SK-N-SH (cell line): ENCODE data around the gene GRAMD2A. TPM values are rescaled to one million over a fixed set of nuclear protein-coding genes. Genes with fewer than 3 reads are reported as not detected.
A peak's percentile ranks its signal among the peaks of the same experiment; 100 is the strongest.

Experiments used
- CTCF ChIA-PET: fragments of 300-600, 350-600 bp; formaldehyde crosslinking; extraction: SDS; loops from one replicate; lab custom pipeline; 2021; lab: Yijun Ruan, JAX
- POLR2A ChIA-PET: fragments of 350-600 bp; sonication (Branson Sonifier 250); formaldehyde crosslinking; extraction: SDS; loops from one replicate; lab custom pipeline; 2020; ENCODE audit warnings: antibody characterized with exemption, inconsistent platforms; lab: Yijun Ruan, JAX
- DNase-seq: peaks from one replicate; pipeline ENCODE4 v3.0.0; 2012
- H2AFZ ChIP-seq: fragments of 200-600 bp; sonication (generic); 2 replicates; pipeline ENCODE4 v1.8.1; 2016; ENCODE audit warnings: antibody characterized with exemption, mild to moderate bottlenecking, low read depth
- H3F3A ChIP-seq: fragments of 200-600 bp; sonication (generic); replicated peaks from 2 replicates; pipeline ENCODE3; 2016; ENCODE audit warnings: antibody characterized with exemption, mild to moderate bottlenecking; ENCODE audit not compliant: insufficient read depth
- H3K27ac ChIP-seq, 2 experiments: fragments of 200-500 bp in 1 of 2; fragments of 200-600 bp in 1 of 2; sonication (Bioruptor generic) in 1 of 2; sonication (generic), shearing (Covaris generic) in 1 of 2; 2 replicates each; pipeline versions ENCODE4 v1.5.1 to v1.6.1; 2014 to 2016; ENCODE audit warnings: low read depth in 2 of 2, inconsistent platforms in 1 of 2, low read length in 1 of 2, mild to moderate bottlenecking in 1 of 2, mixed read lengths in 1 of 2
- H3K27me3 ChIP-seq: fragments of 200-600 bp; sonication (generic), shearing (Covaris generic); 2 replicates; pipeline ENCODE4 v1.6.1; 2016; ENCODE audit warnings: mixed run types; ENCODE audit not compliant: insufficient read depth
- H3K36me3 ChIP-seq, 2 experiments: fragments of 200-500 bp in 1 of 2; fragments of 200-600 bp in 1 of 2; sonication (Bioruptor generic) in 1 of 2; sonication (generic) in 1 of 2; replicated peaks in 1 of 2; 2 replicates each; pipeline versions ENCODE3 to v1.5.1; 2014 to 2016; ENCODE audit warnings: low read length in 1 of 2, mild to moderate bottlenecking in 1 of 2; ENCODE audit not compliant: insufficient read depth in 2 of 2, control insufficient read depth in 1 of 2
- H3K4me1 ChIP-seq, 2 experiments: fragments of 200-500 bp in 1 of 2; fragments of 200-600 bp in 1 of 2; sonication (Bioruptor generic) in 1 of 2; sonication (generic), shearing (Covaris generic) in 1 of 2; 2 replicates each; pipeline versions ENCODE4 v1.5.1 to v1.6.1; 2014 to 2016; ENCODE audit warnings: low read depth in 1 of 2, low read length in 1 of 2, mixed run types in 1 of 2; ENCODE audit not compliant: insufficient read depth in 2 of 2, control insufficient read depth in 1 of 2
- H3K4me2 ChIP-seq: fragments of 200-600 bp; sonication (generic), shearing (Covaris generic); 2 replicates; pipeline ENCODE4 v1.6.1; 2017; ENCODE audit warnings: mixed run types
- H3K4me3 ChIP-seq, 2 experiments: fragments of 200-500 bp in 1 of 2; fragments of 200-600 bp in 1 of 2; sonication (Bioruptor generic) in 1 of 2; sonication (generic), shearing (Covaris generic) in 1 of 2; 2 replicates each; pipeline versions ENCODE4 v1.5.1 to v1.8.1; 2014 to 2016; ENCODE audit warnings: low read depth in 2 of 2, inconsistent platforms in 1 of 2, low read length in 1 of 2, mild to moderate bottlenecking in 1 of 2, mixed read lengths in 1 of 2, moderate library complexity in 1 of 2
- H3K79me2 ChIP-seq: fragments of 200-600 bp; sonication (generic); 2 replicates; pipeline ENCODE4 v1.8.1; 2017; ENCODE audit warnings: mild to moderate bottlenecking; ENCODE audit not compliant: insufficient read depth
- H3K9ac ChIP-seq: fragments of 200-600 bp; sonication (generic); 2 replicates; pipeline ENCODE4 v1.6.1; 2017; ENCODE audit warnings: mixed run types
- H3K9me2 ChIP-seq: fragments of 200-600 bp; sonication (generic); 2 replicates; pipeline ENCODE4 v1.6.1; 2017; ENCODE audit warnings: mixed run types
- H3K9me3 ChIP-seq: fragments of 200-600 bp; sonication (generic); 2 replicates; pipeline ENCODE4 v1.6.1; 2017; ENCODE audit warnings: mixed run types, mild to moderate bottlenecking, moderate library complexity
- H4K20me1 ChIP-seq: fragments of 200-600 bp; sonication (generic); 2 replicates; pipeline ENCODE4 v1.6.1; 2017; ENCODE audit warnings: mild to moderate bottlenecking, mixed run types; ENCODE audit not compliant: insufficient read depth
- CHD2 ChIP-seq: fragments of 150-350 bp; IDR thresholded peaks from 2 replicates; pipeline ENCODE4 v1.6.1; 2018; ENCODE audit warnings: low read length; ENCODE audit not compliant: partially characterized antibody
- ELF1 ChIP-seq: IDR thresholded peaks from 2 replicates; pipeline ENCODE4 v1.4.0; 2012
- EP300 ChIP-seq, 2 experiments: IDR thresholded peaks; 2 replicates each; pipeline versions ENCODE4 v1.4.0 to v1.6.1; 2012; ENCODE audit warnings: borderline replicate concordance in 1 of 2, low read depth in 1 of 2, low read length in 1 of 2
- FOXJ3 ChIP-seq: sonication (generic); formaldehyde crosslinking; IDR thresholded peaks from 2 replicates; pipeline ENCODE4 v1.5.1; 2020; ENCODE audit warnings: mild to moderate bottlenecking, missing genetic modification reagents
- FOXM1 ChIP-seq: IDR thresholded peaks from 2 replicates; pipeline ENCODE4 v1.4.0; 2012; ENCODE audit warnings: low read depth, mild to moderate bottlenecking
- GABPA ChIP-seq: IDR thresholded peaks from 2 replicates; pipeline ENCODE4 v1.4.0; 2012; ENCODE audit warnings: low read depth, mild to moderate bottlenecking
- GATA2 ChIP-seq: sonication (generic); formaldehyde crosslinking; IDR thresholded peaks from 2 replicates; pipeline ENCODE4 v1.5.0; 2020; ENCODE audit warnings: mild to moderate bottlenecking, missing genetic modification reagents
- JUND ChIP-seq: IDR thresholded peaks from 2 replicates; pipeline ENCODE4 v1.4.0; 2012
- MXI1 ChIP-seq: IDR thresholded peaks from 2 replicates; pipeline ENCODE4 v1.6.1; 2012; ENCODE audit warnings: mild to moderate bottlenecking, low read depth, low read length, improper control_type of control experiment
- NFIC ChIP-seq: IDR thresholded peaks from 2 replicates; pipeline ENCODE4 v1.4.0; 2012; ENCODE audit warnings: borderline replicate concordance
- POLR2AphosphoS5 ChIP-seq: IDR thresholded peaks from 2 replicates; pipeline ENCODE4 v1.6.1; 2012; ENCODE audit warnings: low read depth, low read length
- RCOR1 ChIP-seq: fragments of 150-350 bp; IDR thresholded peaks from 2 replicates; pipeline ENCODE4 v1.6.1; 2017; ENCODE audit warnings: antibody characterized with exemption, low read length
- RFX5 ChIP-seq: IDR thresholded peaks from 2 replicates; pipeline ENCODE4 v1.6.1; 2012; ENCODE audit warnings: mild to moderate bottlenecking, improper control_type of control experiment, low read length
- RXRA ChIP-seq: IDR thresholded peaks from 2 replicates; pipeline ENCODE4 v1.4.0; 2012; ENCODE audit warnings: low read depth, mild to moderate bottlenecking, borderline replicate concordance
- SIN3A ChIP-seq: IDR thresholded peaks from 2 replicates; pipeline ENCODE4 v1.6.1; 2012; ENCODE audit warnings: low read depth, mild to moderate bottlenecking, low read length, moderate library complexity, borderline replicate concordance
- SMC3 ChIP-seq: IDR thresholded peaks from 2 replicates; pipeline ENCODE4 v1.6.1; 2012; ENCODE audit warnings: low read depth, low read length, improper control_type of control experiment
- TAF1 ChIP-seq: IDR thresholded peaks from 2 replicates; pipeline ENCODE4 v1.6.1; 2012; ENCODE audit warnings: low read depth, mild to moderate bottlenecking, low read length, moderate library complexity, borderline replicate concordance
- TCF12 ChIP-seq: IDR thresholded peaks from 2 replicates; pipeline ENCODE4 v1.4.0; 2012
- WGBS: methylation state at CpG from one replicate; pipeline ENCODE4 v1.1.6; 2017; ENCODE audit warnings: low lambda C conversion rate; 5-methylcytosine and 5-hydroxymethylcytosine counted together
- polyA plus RNA-seq, 3 experiments: library from polyadenylated mRNA; depleted of rRNA; stranded (reverse); fragments of >200 nt; gene quantifications; 2 replicates each; pipeline ENCODE4 v1.2.3, GENCODE V29; 2012
- TF ChIP-seq, protein P1 (sequence below): IDR thresholded peaks from 2 replicates; pipeline ENCODE4 v1.6.1; 2012; ENCODE audit warnings: mild to moderate bottlenecking, low read depth, low read length, moderate library complexity

GRAMD2A gene
- polyA plus RNA-seq, 1 of the 3 experiments (the other 2 are of a cell fraction) = 0.10 TPM

- Histone ChIP-seq H3K9me3 (no peaks in the 10 kb centered on the region), H4K20me1 (peaks cover 42% of the 10 kb centered on the region), H3K27me3 (no peaks in the 10 kb centered on the region), H3K4me3 (no peak overlapping the region), H3K4me1 (peaks cover under 1 to 8% of the 10 kb centered on the region in 2 experiments; a peak in 2 of 4 replicates), H2AFZ (no peak overlapping the region), H3K36me3 (peaks cover 38 to 40% of the 10 kb centered on the region in 2 experiments), H3K9ac (no peak overlapping the region), H3K79me2 (peaks cover 7% of the 10 kb centered on the region; the same call in 1 of the 2 replicates), H3K4me2 (no peak overlapping the region), H3K27ac (no peak overlapping the region), H3F3A (peaks cover 62% of the 10 kb centered on the region), H3K9me2 (no peaks in the 10 kb centered on the region)
- 87% methylated on average over 19 of the region's 35 CpGs for WGBS
- peak; percentile 45 for DNase-seq
- ChIA-PET POLR2A (no interaction called here), CTCF (interaction anchor here (1.1 to 5.5 kb wide), 2 partner anchors 30 to 41 kb away, joined by 3 to 35 read pairs; no protein-coding TSS in a partner anchor)
- TF ChIP-seq RFX5 (no peak), GABPA (no peak), RXRA (no peak), POLR2AphosphoS5 (no peak), JUND (no peak), TAF1 (no peak), NFIC (no peak), TCF12 (no peak), SIN3A (no peak), RCOR1 (no peak), ELF1 (no peak), GATA2 (no peak), CHD2 (no peak), SMC3 (no peak), FOXJ3 (CRISPR knock-in tag) (no peak), FOXM1 (no peak), MXI1 (no peak), EP300 (IDR thresholded peaks at IDR 0.05; ENCODE audit: borderline replicate concordance in 1 of 2, low read depth in 1 of 2, low read length in 1 of 2) (no peak)
- TF ChIP-seq, protein P1, sequence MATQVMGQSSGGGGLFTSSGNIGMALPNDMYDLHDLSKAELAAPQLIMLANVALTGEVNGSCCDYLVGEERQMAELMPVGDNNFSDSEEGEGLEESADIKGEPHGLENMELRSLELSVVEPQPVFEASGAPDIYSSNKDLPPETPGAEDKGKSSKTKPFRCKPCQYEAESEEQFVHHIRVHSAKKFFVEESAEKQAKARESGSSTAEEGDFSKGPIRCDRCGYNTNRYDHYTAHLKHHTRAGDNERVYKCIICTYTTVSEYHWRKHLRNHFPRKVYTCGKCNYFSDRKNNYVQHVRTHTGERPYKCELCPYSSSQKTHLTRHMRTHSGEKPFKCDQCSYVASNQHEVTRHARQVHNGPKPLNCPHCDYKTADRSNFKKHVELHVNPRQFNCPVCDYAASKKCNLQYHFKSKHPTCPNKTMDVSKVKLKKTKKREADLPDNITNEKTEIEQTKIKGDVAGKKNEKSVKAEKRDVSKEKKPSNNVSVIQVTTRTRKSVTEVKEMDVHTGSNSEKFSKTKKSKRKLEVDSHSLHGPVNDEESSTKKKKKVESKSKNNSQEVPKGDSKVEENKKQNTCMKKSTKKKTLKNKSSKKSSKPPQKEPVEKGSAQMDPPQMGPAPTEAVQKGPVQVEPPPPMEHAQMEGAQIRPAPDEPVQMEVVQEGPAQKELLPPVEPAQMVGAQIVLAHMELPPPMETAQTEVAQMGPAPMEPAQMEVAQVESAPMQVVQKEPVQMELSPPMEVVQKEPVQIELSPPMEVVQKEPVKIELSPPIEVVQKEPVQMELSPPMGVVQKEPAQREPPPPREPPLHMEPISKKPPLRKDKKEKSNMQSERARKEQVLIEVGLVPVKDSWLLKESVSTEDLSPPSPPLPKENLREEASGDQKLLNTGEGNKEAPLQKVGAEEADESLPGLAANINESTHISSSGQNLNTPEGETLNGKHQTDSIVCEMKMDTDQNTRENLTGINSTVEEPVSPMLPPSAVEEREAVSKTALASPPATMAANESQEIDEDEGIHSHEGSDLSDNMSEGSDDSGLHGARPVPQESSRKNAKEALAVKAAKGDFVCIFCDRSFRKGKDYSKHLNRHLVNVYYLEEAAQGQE = no peak
Observed at GRCh38 chr15:72197041-72197459, 537 bp downstream of the GRAMD2A start.
